DND-41 (cell line): ENCODE data around the gene ACP4.
"Not testable (repeated sequence)": the region's sequence is repeated elsewhere in the genome, so short reads cannot be mapped to it uniquely, and the experiment has no call there.

Experiments
- ATAC-seq: fragments of 200-7000 bp; cut with Tn5 transposase; 3 replicates; pipeline ENCODE4 v1.9.1; 2021; ENCODE audit warnings: low read depth; ENCODE audit not compliant: insufficient read depth
- DNase-seq: peaks from one replicate; pipeline ENCODE4 v3.0.0-alpha.2; 2020
- H2AFZ ChIP-seq: 2 replicates; pipeline ENCODE4 v1.6.0; 2012; ENCODE audit warnings: low read depth, low read length
- H3K27ac ChIP-seq: 2 replicates; pipeline ENCODE4 v1.5.1; 2012; ENCODE audit warnings: low read length, inconsistent platforms
- H3K27me3 ChIP-seq: fragments of 200-600 bp; sonication (generic); 2 replicates; pipeline ENCODE4 v1.6.0; 2012; ENCODE audit warnings: low read length, mild to moderate bottlenecking, inconsistent platforms; ENCODE audit not compliant: insufficient read depth, poor library complexity
- H3K36me3 ChIP-seq: 2 replicates; pipeline ENCODE4 v1.5.1; 2012; ENCODE audit warnings: low read length, inconsistent platforms; ENCODE audit not compliant: insufficient read depth
- H3K4me1 ChIP-seq: 2 replicates; pipeline ENCODE4 v1.5.1; 2012; ENCODE audit warnings: mild to moderate bottlenecking, low read length; ENCODE audit not compliant: insufficient read depth
- H3K4me2 ChIP-seq: 2 replicates; pipeline ENCODE4 v1.6.0; 2012; ENCODE audit warnings: mild to moderate bottlenecking, moderate library complexity, low read length, inconsistent platforms; ENCODE audit not compliant: insufficient read depth
- H3K4me3 ChIP-seq, 2 experiments: fragments of 200-600 bp in 1 of 2; shearing (Covaris generic) in 1 of 2; 2 replicates each; pipeline ENCODE4 v1.5.1; 2012 to 2016; ENCODE audit warnings: inconsistent platforms in 2 of 2, low read length in 2 of 2, mild to moderate bottlenecking in 2 of 2, low read depth in 1 of 2, moderate library complexity in 1 of 2
- H3K79me2 ChIP-seq: 2 replicates; pipeline ENCODE4 v1.6.0; 2012; ENCODE audit warnings: low read length, inconsistent platforms; ENCODE audit not compliant: insufficient read depth
- H3K9ac ChIP-seq: 2 replicates; pipeline ENCODE4 v1.6.0; 2012; ENCODE audit warnings: low read depth, mild to moderate bottlenecking, inconsistent platforms, low read length, moderate library complexity
- H3K9me3 ChIP-seq: 2 replicates; pipeline ENCODE4 v1.5.1; 2012; ENCODE audit warnings: low read length, moderate library complexity, mild to moderate bottlenecking, inconsistent platforms; ENCODE audit not compliant: insufficient read depth, severe bottlenecking
- H4K20me1 ChIP-seq: 2 replicates; pipeline ENCODE4 v1.6.0; 2012; ENCODE audit warnings: low read length; ENCODE audit not compliant: insufficient read depth
- EZH2 ChIP-seq: IDR thresholded peaks from 3 replicates; pipeline ENCODE4 v1.6.1; 2012; ENCODE audit warnings: borderline replicate concordance, low read depth, mild to moderate bottlenecking, moderate library complexity, low read length, inconsistent platforms; ENCODE audit not compliant: severe bottlenecking
- TF ChIP-seq, protein P1 (sequence below): IDR thresholded peaks from 2 replicates; pipeline ENCODE4 v1.5.1; 2012; ENCODE audit warnings: borderline replicate concordance, low read length, moderate library complexity, mild to moderate bottlenecking; ENCODE audit not compliant: poor library complexity, severe bottlenecking; ENCODE audit errors: extremely low read depth

ACP4 gene

GRCh38 chr19:50764409-50764808, 25.8 kb upstream of the ACP4 start:
- H3K4me2 ChIP-seq = no peak overlapping the region
- no peaks in the 10 kb centered on the region for H4K20me1 ChIP-seq
- no peak overlapping the region for H3K27ac ChIP-seq
- TF ChIP-seq, protein P1, sequence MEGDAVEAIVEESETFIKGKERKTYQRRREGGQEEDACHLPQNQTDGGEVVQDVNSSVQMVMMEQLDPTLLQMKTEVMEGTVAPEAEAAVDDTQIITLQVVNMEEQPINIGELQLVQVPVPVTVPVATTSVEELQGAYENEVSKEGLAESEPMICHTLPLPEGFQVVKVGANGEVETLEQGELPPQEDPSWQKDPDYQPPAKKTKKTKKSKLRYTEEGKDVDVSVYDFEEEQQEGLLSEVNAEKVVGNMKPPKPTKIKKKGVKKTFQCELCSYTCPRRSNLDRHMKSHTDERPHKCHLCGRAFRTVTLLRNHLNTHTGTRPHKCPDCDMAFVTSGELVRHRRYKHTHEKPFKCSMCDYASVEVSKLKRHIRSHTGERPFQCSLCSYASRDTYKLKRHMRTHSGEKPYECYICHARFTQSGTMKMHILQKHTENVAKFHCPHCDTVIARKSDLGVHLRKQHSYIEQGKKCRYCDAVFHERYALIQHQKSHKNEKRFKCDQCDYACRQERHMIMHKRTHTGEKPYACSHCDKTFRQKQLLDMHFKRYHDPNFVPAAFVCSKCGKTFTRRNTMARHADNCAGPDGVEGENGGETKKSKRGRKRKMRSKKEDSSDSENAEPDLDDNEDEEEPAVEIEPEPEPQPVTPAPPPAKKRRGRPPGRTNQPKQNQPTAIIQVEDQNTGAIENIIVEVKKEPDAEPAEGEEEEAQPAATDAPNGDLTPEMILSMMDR = no peak
- TF ChIP-seq EZH2 = no peak
- H3K27me3 ChIP-seq = no peaks in the 10 kb centered on the region
- no peaks in the 10 kb centered on the region for H3K36me3 ChIP-seq
- H2AFZ ChIP-seq = no peak overlapping the region
- no peak overlapping the region for H3K9ac ChIP-seq
- H3K4me3 ChIP-seq = no peak overlapping the region
- no peaks in the 10 kb centered on the region for H3K4me1 ChIP-seq
- no peak for DNase-seq
- H3K79me2 ChIP-seq = no peaks in the 10 kb centered on the region
- H3K9me3 ChIP-seq = no peaks in the 10 kb centered on the region
- no peak for ATAC-seq

DNA sequence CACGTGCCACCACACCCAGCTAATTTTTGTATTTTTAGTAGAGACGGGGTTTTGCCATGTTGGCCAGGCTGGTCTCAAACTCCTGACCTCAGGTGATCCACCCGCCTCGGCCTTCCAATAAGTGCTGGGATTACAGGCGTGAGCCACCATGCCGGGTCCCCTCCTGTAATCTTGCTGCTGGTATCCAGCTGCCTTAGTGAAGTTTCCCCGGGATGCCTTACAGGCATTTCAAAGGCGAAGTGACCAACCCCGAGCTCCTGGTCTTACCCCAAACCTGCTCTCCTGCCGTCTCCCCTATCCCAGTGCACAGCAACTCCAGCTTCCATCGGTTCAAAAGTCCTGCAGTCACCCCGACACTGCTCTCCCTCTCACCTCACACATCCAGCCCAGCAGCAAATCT, 23.5 kb upstream of the ACP4 start:
- not testable (repeated sequence) for H3K9ac ChIP-seq, H3K4me2 ChIP-seq, H3K27ac ChIP-seq, H3K36me3 ChIP-seq, DNase-seq, H3K4me1 ChIP-seq, H3K27me3 ChIP-seq, H3K9me3 ChIP-seq, ATAC-seq, H4K20me1 ChIP-seq, H3K4me3 ChIP-seq, H3K79me2 ChIP-seq, H2AFZ ChIP-seq

- not testable (repeated sequence) for H3K9ac ChIP-seq, H2AFZ ChIP-seq, H3K27ac ChIP-seq, ATAC-seq, H3K9me3 ChIP-seq, H3K4me1 ChIP-seq, H3K36me3 ChIP-seq, H4K20me1 ChIP-seq, DNase-seq, H3K4me2 ChIP-seq, H3K27me3 ChIP-seq, H3K79me2 ChIP-seq, H3K4me3 ChIP-seq
These were observed 23.0 kb upstream of the ACP4 start for GRCh38 chr19:50767263-50767662.

DNA sequence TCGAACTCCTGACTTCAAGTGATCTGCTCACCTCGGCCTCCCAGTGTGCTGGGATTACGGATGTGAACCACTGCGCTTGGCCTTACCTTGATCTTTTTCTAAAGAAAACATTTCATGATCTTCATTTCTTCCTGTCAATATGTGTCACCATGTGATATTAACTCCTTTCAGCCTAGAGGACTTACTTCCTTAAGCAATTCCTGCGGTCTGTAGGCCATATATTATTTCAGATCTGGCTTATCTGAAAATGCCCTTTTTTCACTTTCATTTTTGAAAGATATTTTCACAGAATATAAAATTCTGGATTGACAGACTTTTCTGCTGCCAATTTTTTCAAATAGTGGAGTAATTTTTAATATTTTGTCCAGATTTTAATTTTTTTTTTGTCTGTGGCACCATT, 21.9 kb upstream of the ACP4 start:
- Histone ChIP-seq H3K27ac (no peak overlapping the region), H3K27me3 (no peaks in the 10 kb centered on the region), H3K4me3 (no peak overlapping the region), H3K4me1 (no peaks in the 10 kb centered on the region), H4K20me1 (no peaks in the 10 kb centered on the region), H3K9me3 (no peaks in the 10 kb centered on the region), H3K9ac (no peak overlapping the region), H3K36me3 (no peaks in the 10 kb centered on the region), H2AFZ (no peak overlapping the region), H3K4me2 (no peak overlapping the region), H3K79me2 (no peaks in the 10 kb centered on the region)
- no peak for TF ChIP-seq EZH2
- TF ChIP-seq, protein P1 = no peak
- no peak for DNase-seq
- ATAC-seq = no peak

DNA sequence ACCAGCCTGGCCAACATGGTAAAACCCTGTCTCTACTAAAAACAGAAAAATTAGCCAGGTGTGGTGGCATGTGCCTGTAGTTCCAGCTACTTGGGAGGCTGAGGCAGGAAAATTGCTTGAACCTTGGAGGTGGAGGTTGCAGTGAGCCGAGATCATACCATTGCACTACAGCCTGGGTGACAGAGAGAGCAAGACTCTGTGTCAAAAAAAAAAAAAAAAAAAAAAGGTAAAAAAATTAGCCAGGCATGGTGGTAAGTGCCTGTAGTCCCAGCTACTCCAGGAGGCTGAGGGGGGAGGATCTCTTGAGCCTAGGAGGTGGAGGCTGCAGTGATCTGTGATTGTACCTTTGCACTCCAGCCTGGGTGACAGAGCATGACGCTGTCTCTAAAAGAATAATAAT, 20.1 kb upstream of the ACP4 start, which contains the start of gene GPR32:
Gene GPR32 (plus strand): TSS at position 301 of the 400 bp plus-strand sequence. CDS start 137 bp downstream, outside the sequence.
- H3K4me1 ChIP-seq, H3K27me3 ChIP-seq, H3K9ac ChIP-seq, ATAC-seq, H3K9me3 ChIP-seq, H4K20me1 ChIP-seq, DNase-seq, H3K27ac ChIP-seq, H3K36me3 ChIP-seq, H3K79me2 ChIP-seq, H3K4me2 ChIP-seq, H3K4me3 ChIP-seq, H2AFZ ChIP-seq: not testable (repeated sequence)
